H1 (cell line): ENCODE results near the gene PI4KA.

ENCODE experiments used
- CTBP2 ChIP-seq: IDR thresholded peaks from 2 replicates; pipeline ENCODE4 v1.7.0; 2011; ENCODE audit warnings: borderline replicate concordance, mild to moderate bottlenecking, moderate library complexity, mixed read lengths, low read length; ENCODE audit not compliant: insufficient read depth, insufficient read length
- JUN ChIP-seq: IDR thresholded peaks from 2 replicates; pipeline ENCODE4 v1.6.1; 2011; ENCODE audit warnings: low read depth, mild to moderate bottlenecking, improper control_type of control experiment, low read length
- TF ChIP-seq, protein P1 (sequence below), 3 experiments: IDR thresholded peaks; 1 replicate in 2 of 3; 2 replicates in 1 of 3; pipeline versions ENCODE4 v1.5.1 to v1.6.1; 2011; ENCODE audit warnings: low read length in 3 of 3, mild to moderate bottlenecking in 3 of 3, inconsistent platforms in 2 of 3, low read depth in 1 of 3, moderate library complexity in 1 of 3; ENCODE audit not compliant: insufficient read depth in 1 of 3; ENCODE audit errors: control extremely low read depth in 1 of 3

DNA sequence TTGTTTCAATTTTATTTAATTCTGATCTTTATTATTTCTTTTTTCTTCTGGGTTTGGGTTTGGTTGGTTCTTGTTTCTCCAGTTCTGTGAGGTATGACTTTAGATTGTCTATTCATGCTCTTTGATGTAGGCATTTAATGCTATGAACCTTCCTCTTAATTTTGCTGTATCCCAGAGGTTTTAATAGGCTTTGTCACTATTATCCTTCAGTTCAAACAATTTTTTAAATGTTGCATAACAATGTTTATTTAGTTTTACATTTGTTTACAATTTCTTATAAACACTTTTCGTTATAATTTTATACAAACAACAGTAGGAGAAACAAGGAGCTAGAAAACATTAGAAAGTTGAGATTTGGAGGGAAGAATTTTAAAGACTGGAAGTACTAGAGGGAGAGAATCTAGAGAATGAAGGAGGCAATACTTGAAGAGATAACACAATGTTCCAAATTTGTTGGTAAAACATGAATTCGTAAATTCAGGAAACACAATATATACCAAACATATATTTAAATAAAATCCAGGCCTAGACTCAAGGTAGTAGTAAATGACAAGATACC lies 180.8 kb downstream of the PI4KA start:
- TF ChIP-seq CTBP2, result no peak
- TF ChIP-seq, protein P1, sequence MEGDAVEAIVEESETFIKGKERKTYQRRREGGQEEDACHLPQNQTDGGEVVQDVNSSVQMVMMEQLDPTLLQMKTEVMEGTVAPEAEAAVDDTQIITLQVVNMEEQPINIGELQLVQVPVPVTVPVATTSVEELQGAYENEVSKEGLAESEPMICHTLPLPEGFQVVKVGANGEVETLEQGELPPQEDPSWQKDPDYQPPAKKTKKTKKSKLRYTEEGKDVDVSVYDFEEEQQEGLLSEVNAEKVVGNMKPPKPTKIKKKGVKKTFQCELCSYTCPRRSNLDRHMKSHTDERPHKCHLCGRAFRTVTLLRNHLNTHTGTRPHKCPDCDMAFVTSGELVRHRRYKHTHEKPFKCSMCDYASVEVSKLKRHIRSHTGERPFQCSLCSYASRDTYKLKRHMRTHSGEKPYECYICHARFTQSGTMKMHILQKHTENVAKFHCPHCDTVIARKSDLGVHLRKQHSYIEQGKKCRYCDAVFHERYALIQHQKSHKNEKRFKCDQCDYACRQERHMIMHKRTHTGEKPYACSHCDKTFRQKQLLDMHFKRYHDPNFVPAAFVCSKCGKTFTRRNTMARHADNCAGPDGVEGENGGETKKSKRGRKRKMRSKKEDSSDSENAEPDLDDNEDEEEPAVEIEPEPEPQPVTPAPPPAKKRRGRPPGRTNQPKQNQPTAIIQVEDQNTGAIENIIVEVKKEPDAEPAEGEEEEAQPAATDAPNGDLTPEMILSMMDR (IDR thresholded peaks at IDR 0.05; ENCODE audit: control extremely low read depth in 1 of 3, insufficient read depth in 1 of 3, low read depth in 1 of 3, low read length in 3 of 3), result no peak
- no peak for TF ChIP-seq JUN
